Tibial nerve (tissue), 4 donors: ENCODE data around the gene CIPC. TPM values are rescaled to one million over a fixed set of nuclear protein-coding genes. Genes with fewer than 3 reads are reported as not detected.

ENCODE experiments used
- DNase-seq, 2 donors: peaks; one replicate each; pipeline ENCODE4 v3.0.0-alpha.2; 2019; ENCODE audit warnings: low spot score in 2 of 2
- H3K27ac ChIP-seq, 4 donors: fragments of 200-600 bp; sonication (generic) in 3 of 4; one replicate each; pipeline ENCODE4 v1.5.1; 2017 to 2019; ENCODE audit warnings: mild to moderate bottlenecking in 1 of 4
- H3K27me3 ChIP-seq, 2 donors: fragments of 200-600 bp; sonication (generic) in 1 of 2; one replicate each; pipeline versions ENCODE4 v1.5.1 to v1.6.0; 2017 to 2019
- H3K36me3 ChIP-seq, 3 donors: fragments of 200-600 bp; sonication (generic); one replicate each; pipeline ENCODE4 v1.5.1; 2018 to 2019
- H3K4me1 ChIP-seq, 4 donors: fragments of 200-600 bp; sonication (generic) in 3 of 4; one replicate each; pipeline ENCODE4 v1.5.1; 2017 to 2019
- H3K4me3 ChIP-seq, 4 donors: fragments of 200-600 bp; sonication (generic) in 3 of 4; one replicate each; pipeline ENCODE4 v1.5.1; 2017 to 2019; ENCODE audit warnings: mild to moderate bottlenecking in 1 of 4, moderate library complexity in 1 of 4
- H3K9me3 ChIP-seq, 4 donors: fragments of 200-600 bp; sonication (generic) in 3 of 4; one replicate each; pipeline ENCODE4 v1.5.1; 2017 to 2019
- EP300 ChIP-seq, 2 donors: sonication (generic); formaldehyde crosslinking; IDR thresholded peaks; one replicate each; pipeline ENCODE4 v1.6.1; 2017; ENCODE audit warnings: antibody characterized with exemption in 2 of 2, mild to moderate bottlenecking in 1 of 2
- POLR2A ChIP-seq, 2 donors: fragments of 450-650 bp; IDR thresholded peaks; one replicate each; pipeline ENCODE4 v1.6.1; 2017; ENCODE audit warnings: antibody characterized with exemption in 2 of 2, mild to moderate bottlenecking in 2 of 2, moderate library complexity in 2 of 2
- WGBS, 2 donors: methylation state at CpG; one replicate each; pipeline ENCODE4 v1.1.5; 2018; 5-methylcytosine and 5-hydroxymethylcytosine counted together
- total RNA-seq, 4 donors: library from RNA; depleted of rRNA; stranded (reverse); fragments of >200 nt; gene quantifications; one replicate each; pipeline ENCODE4 v1.1.0, GENCODE V29; 2016
- TF ChIP-seq, protein P1 (sequence below), 5 experiments: fragments of 200-600 bp in 3 of 5; fragments of 450-650 bp in 2 of 5; sonication (generic) in 3 of 5; IDR thresholded peaks; one replicate each; pipeline ENCODE4 v1.5.1; 2016 to 2019; ENCODE audit warnings: antibody characterized with exemption in 5 of 5, mild to moderate bottlenecking in 3 of 5, moderate library complexity in 2 of 5

Gene CIPC
- total RNA-seq, 4 donors from 2014 or later = 38.1 to 76.7 (median 41.5) TPM

DNA sequence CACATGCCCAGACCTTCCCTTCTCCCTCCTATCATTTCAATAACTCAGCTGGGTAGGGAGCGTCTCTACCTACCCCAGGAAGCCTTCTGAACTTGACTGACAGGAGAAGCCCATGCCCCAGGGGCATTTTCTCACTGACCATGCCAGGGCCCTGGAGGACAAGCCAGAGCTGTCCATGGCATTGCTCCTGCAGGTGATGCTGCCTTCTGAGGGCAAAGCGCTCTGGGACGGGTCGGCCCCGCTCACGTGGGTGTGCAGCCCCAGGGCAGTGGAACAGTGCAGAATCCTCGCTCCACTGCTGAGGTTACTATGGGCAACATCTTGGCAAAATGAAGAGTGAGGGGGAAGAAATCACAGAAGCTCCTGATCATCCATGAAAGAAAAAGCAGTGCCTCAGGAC is 28.5 kb upstream of the CIPC start:
- no peak for DNase-seq
- peak overlapping the region in 1 of 4 donors; percentile 73 for H3K27ac ChIP-seq
- peaks cover 0 to 37% (median 7%) of the 10 kb centered on the region in 4 donors for H3K4me1 ChIP-seq
- no peaks in the 10 kb centered on the region for H3K9me3 ChIP-seq
- H3K36me3 ChIP-seq = no peaks in the 10 kb centered on the region
- TF ChIP-seq, protein P1, sequence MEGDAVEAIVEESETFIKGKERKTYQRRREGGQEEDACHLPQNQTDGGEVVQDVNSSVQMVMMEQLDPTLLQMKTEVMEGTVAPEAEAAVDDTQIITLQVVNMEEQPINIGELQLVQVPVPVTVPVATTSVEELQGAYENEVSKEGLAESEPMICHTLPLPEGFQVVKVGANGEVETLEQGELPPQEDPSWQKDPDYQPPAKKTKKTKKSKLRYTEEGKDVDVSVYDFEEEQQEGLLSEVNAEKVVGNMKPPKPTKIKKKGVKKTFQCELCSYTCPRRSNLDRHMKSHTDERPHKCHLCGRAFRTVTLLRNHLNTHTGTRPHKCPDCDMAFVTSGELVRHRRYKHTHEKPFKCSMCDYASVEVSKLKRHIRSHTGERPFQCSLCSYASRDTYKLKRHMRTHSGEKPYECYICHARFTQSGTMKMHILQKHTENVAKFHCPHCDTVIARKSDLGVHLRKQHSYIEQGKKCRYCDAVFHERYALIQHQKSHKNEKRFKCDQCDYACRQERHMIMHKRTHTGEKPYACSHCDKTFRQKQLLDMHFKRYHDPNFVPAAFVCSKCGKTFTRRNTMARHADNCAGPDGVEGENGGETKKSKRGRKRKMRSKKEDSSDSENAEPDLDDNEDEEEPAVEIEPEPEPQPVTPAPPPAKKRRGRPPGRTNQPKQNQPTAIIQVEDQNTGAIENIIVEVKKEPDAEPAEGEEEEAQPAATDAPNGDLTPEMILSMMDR (IDR thresholded peaks at IDR 0.05) = no peak
- no peak for TF ChIP-seq POLR2A (IDR thresholded peaks at IDR 0.05)
- H3K27me3 ChIP-seq = no peaks in the 10 kb centered on the region
- H3K4me3 ChIP-seq = no peak overlapping the region
- 79 to 97% methylated on average over 5 to 7 of the region's 7 CpGs for WGBS, 2 donors

DNA sequence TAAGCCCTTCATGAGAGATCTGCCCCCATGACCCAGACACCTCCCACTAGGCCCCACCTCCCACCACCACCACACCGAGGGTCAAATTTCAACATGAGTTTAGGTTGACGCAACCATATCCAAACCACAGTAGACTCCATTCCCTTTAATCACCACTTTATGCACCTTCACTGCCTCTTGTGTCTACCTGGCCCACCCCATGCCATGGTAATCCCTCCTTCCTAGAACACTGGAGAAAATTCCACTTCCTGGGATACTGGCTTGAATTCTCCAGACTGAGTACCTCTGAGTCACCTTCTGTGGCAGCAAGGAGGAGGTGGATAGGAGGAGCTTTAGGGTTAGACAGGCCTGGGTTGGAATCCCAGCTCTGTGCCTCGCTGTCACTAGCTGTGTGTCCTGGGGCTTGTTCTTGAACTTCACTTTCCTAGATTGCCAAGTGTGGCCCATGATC is 26.1 kb upstream of the CIPC start:
- peak overlapping the region in 1 of 4 donors; percentile 27 for H3K27ac ChIP-seq
- H3K4me1 ChIP-seq = peaks cover 0 to 61% (median 19%) of the 10 kb centered on the region in 4 donors
- H3K4me3 ChIP-seq = no peak overlapping the region
- TF ChIP-seq, protein P1 (IDR thresholded peaks at IDR 0.05) = no peak
- TF ChIP-seq EP300 (IDR thresholded peaks at IDR 0.05) = no peak
- no peak for TF ChIP-seq POLR2A (IDR thresholded peaks at IDR 0.05)
- WGBS, 2 donors = 82 to 88% methylated on average over 3 of the region's 3 CpGs
- no peak for DNase-seq
- H3K9me3 ChIP-seq = no peaks in the 10 kb centered on the region
- H3K36me3 ChIP-seq = no peaks in the 10 kb centered on the region
- no peaks in the 10 kb centered on the region for H3K27me3 ChIP-seq

DNA sequence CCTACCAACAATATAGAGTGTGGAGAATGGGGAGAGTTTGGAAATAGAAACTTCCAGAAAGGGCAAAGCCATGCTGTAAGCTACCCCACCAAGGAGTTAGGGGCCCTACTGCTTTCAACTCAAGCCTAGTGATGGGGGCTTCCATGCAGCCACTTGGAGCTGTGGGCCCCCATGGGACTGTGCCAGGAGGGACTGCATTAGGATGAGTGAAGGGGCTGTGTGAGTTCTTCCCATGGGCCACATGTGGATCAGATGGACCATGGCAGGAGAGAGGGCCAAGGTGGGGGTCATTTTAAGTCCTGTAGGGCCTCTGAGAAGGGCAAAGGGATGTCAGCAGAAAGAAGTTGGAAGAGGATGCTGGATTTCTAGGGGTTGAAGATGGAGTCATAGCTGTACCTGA is 23.1 kb upstream of the CIPC start:
- peaks cover 0 to under 1% (median 0%) of the 10 kb centered on the region in 4 donors for H3K9me3 ChIP-seq
- H3K27me3 ChIP-seq = no peaks in the 10 kb centered on the region
- TF ChIP-seq, protein P1 (IDR thresholded peaks at IDR 0.05) = no peak
- TF ChIP-seq EP300 (IDR thresholded peaks at IDR 0.05) = no peak
- TF ChIP-seq POLR2A (IDR thresholded peaks at IDR 0.05) = no peak
- H3K27ac ChIP-seq = peak overlapping the region; percentile 76 to 96 (median 87)
- no peak for DNase-seq
- H3K36me3 ChIP-seq = no peaks in the 10 kb centered on the region
- H3K4me3 ChIP-seq = peak overlapping the region in 3 of 4 donors; percentile 6 to 40 (median 10)
- H3K4me1 ChIP-seq = peaks cover 0 to 55% (median 23%) of the 10 kb centered on the region in 4 donors

DNA sequence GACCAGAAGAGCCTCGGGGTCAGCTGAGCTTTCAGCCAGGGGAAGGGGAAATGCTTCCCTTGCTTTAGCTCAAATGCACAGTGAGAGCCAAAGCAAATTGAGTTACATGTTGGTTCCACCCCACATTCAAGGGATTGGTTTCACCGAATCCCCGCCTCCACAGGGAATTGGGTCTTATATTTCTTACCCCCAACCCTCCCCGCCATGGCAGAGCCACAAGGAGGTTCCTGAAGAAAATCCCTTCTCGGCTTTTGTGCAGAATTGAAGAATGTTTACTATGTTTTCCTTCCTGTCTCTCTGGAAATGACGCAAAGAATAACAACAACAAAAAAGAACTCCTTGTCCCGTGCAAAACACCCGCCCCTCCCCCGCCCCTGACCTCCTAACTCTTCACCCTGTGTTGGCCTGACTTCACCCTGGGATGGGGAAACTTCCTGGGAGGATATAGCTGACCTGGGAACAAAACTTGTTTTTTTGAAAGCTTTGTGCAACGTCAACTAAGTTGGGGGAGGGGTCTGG is 21.9 kb upstream of the CIPC start:
- DNase-seq = peak; percentile 85 to 89

DNA sequence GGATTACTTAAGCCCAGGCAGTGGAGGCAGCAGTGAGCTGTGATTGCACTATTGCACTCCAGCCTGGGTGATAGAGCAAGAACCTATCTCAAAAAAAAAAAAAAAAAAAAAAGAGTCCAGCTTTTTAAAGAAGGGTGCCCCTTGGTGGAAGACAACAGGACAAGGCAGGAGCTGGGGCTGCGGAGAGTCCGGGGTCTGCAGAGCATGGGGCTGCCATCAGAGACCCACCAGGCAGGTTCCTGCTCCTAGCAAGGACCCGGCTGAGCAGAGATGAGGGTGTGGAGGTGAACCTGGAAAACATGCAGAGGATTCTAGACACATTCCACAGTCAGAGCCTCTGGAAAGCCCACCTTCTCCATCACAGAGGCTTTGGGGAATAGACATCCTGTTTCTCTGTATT is 21.0 kb upstream of the CIPC start:
- no peaks in the 10 kb centered on the region for H3K27me3 ChIP-seq
- H3K4me1 ChIP-seq = peaks cover 0 to 42% (median 21%) of the 10 kb centered on the region in 4 donors
- no peak overlapping the region for H3K4me3 ChIP-seq
- TF ChIP-seq, protein P1 (IDR thresholded peaks at IDR 0.05) = no peak
- TF ChIP-seq POLR2A (IDR thresholded peaks at IDR 0.05) = no peak
- no peak for TF ChIP-seq EP300 (IDR thresholded peaks at IDR 0.05)
- H3K36me3 ChIP-seq = no peaks in the 10 kb centered on the region
- peaks cover 0 to 7% (median 0%) of the 10 kb centered on the region in 4 donors for H3K9me3 ChIP-seq
- H3K27ac ChIP-seq = peak overlapping the region; percentile 76 to 96 (median 82)
- 81 to 88% methylated on average over 3 of the region's 3 CpGs for WGBS, 2 donors
- DNase-seq = no peak

More for the DNA sequence above, 21.9 kb upstream of the CIPC start:
- Histone ChIP-seq H3K27ac (peak overlapping the region; percentile 76 to 96 (median 87)), H3K36me3 (no peaks in the 10 kb centered on the region), H3K27me3 (no peaks in the 10 kb centered on the region), H3K4me3 (peak overlapping the region; percentile 6 to 40 (median 24)), H3K4me1 (peaks cover 0 to 43% (median 21%) of the 10 kb centered on the region in 4 donors), H3K9me3 (peaks cover 0 to 7% (median 0%) of the 10 kb centered on the region in 4 donors)
- TF ChIP-seq, protein P1 (IDR thresholded peaks at IDR 0.05) = peak in 2 of 5 experiments; percentile 15 to 24
- TF ChIP-seq EP300 (IDR thresholded peaks at IDR 0.05) (peak; percentile 98 to 100), POLR2A (IDR thresholded peaks at IDR 0.05) (peak in 1 of 2 donors; percentile 12)
- WGBS, 2 donors = 6 to 9% methylated on average over 10 of the region's 10 CpGs
